H9 (cell line): ENCODE results near the gene SFRP2. TPM values are rescaled to one million over a fixed set of nuclear protein-coding genes. Genes with fewer than 3 reads are reported as not detected.

ENCODE experiments used
- DNase-seq: peaks from one replicate; pipeline ENCODE4 v3.0.0-alpha.2; 2017
- H2AFZ ChIP-seq: one replicate; pipeline ENCODE4 v1.6.1; 2013; ENCODE audit warnings: mild to moderate bottlenecking, low read length, control low read depth, moderate library complexity
- H2AK5ac ChIP-seq: 2 replicates; pipeline ENCODE4 v1.6.1; 2013; ENCODE audit warnings: low read length, control low read depth, mixed read lengths; ENCODE audit not compliant: insufficient read length
- H2BK120ac ChIP-seq: one replicate; pipeline ENCODE4 v1.6.1; 2013; ENCODE audit warnings: low read depth, mild to moderate bottlenecking, low read length, control low read depth, inconsistent platforms; ENCODE audit not compliant: poor library complexity, severe bottlenecking
- H2BK12ac ChIP-seq: 2 replicates; pipeline ENCODE4 v1.6.1; 2013; ENCODE audit warnings: low read length, control low read depth, mixed read lengths, low read depth; ENCODE audit not compliant: insufficient read length
- H2BK15ac ChIP-seq: 2 replicates; pipeline ENCODE4 v1.6.1; 2013; ENCODE audit warnings: low read depth, low read length, control low read depth
- H2BK20ac ChIP-seq: one replicate; pipeline ENCODE4 v1.6.1; 2013; ENCODE audit warnings: low read depth, mild to moderate bottlenecking, low read length, control low read depth, inconsistent platforms; ENCODE audit not compliant: poor library complexity, severe bottlenecking
- H2BK5ac ChIP-seq: 2 replicates; pipeline ENCODE4 v1.6.1; 2013; ENCODE audit warnings: low read length, control low read depth, mixed read lengths; ENCODE audit not compliant: insufficient read length
- H3K14ac ChIP-seq: 2 replicates; pipeline ENCODE4 v1.6.1; 2013; ENCODE audit warnings: low read length, control low read depth; ENCODE audit not compliant: insufficient read depth
- H3K18ac ChIP-seq: 2 replicates; pipeline ENCODE4 v1.6.1; 2013; ENCODE audit warnings: low read depth, mild to moderate bottlenecking, mixed read lengths, low read length, control low read depth; ENCODE audit not compliant: insufficient read length
- H3K23ac ChIP-seq: 2 replicates; pipeline ENCODE4 v1.6.1; 2013; ENCODE audit warnings: low read length, control low read depth, mixed read lengths, low read depth; ENCODE audit not compliant: insufficient read length
- H3K23me2 ChIP-seq: 2 replicates; pipeline ENCODE4 v1.6.1; 2013; ENCODE audit warnings: low read depth, mild to moderate bottlenecking, mixed read lengths, low read length, control low read depth; ENCODE audit not compliant: insufficient read length, poor library complexity, severe bottlenecking
- H3K27ac ChIP-seq: 2 replicates; pipeline ENCODE4 v1.5.1; 2013; ENCODE audit warnings: low read length, control low read depth, mixed read lengths, low read depth; ENCODE audit not compliant: insufficient read length
- H3K27me3 ChIP-seq: 2 replicates; pipeline ENCODE4 v1.6.1; 2013; ENCODE audit warnings: low read length, control low read depth, inconsistent platforms; ENCODE audit not compliant: insufficient read depth
- H3K4ac ChIP-seq: 2 replicates; pipeline ENCODE4 v1.6.1; 2013; ENCODE audit warnings: low read depth, mild to moderate bottlenecking, control low read depth, inconsistent platforms, low read length, moderate library complexity
- H3K4me1 ChIP-seq: 2 replicates; pipeline ENCODE4 v1.6.1; 2013; ENCODE audit warnings: low read length, control low read depth, inconsistent platforms; ENCODE audit not compliant: insufficient read depth
- H3K4me2 ChIP-seq: 2 replicates; pipeline ENCODE4 v1.6.1; 2013; ENCODE audit warnings: low read length, control low read depth, mixed read lengths; ENCODE audit not compliant: insufficient read length, insufficient read depth
- H3K56ac ChIP-seq: 2 replicates; pipeline ENCODE4 v1.6.1; 2013; ENCODE audit warnings: low read depth, mild to moderate bottlenecking, mixed read lengths, low read length, control low read depth; ENCODE audit not compliant: insufficient read length
- H3K79me1 ChIP-seq: 2 replicates; pipeline ENCODE4 v1.6.1; 2013; ENCODE audit warnings: low read depth, mild to moderate bottlenecking, moderate library complexity, low read length, control low read depth, inconsistent platforms; ENCODE audit not compliant: insufficient read depth, poor library complexity, severe bottlenecking
- H3K79me2 ChIP-seq: 2 replicates; pipeline ENCODE4 v1.6.1; 2013; ENCODE audit warnings: low read length, control low read depth, inconsistent platforms; ENCODE audit not compliant: insufficient read depth
- H3K9ac ChIP-seq: 2 replicates; pipeline ENCODE4 v1.6.1; 2013; ENCODE audit warnings: low read length, control low read depth, mixed read lengths; ENCODE audit not compliant: insufficient read length; ENCODE audit errors: extremely low read depth
- H3K9me3 ChIP-seq: one replicate; pipeline ENCODE4 v1.6.1; 2013; ENCODE audit warnings: low read depth, low read length, inconsistent platforms; ENCODE audit not compliant: control insufficient read depth
- H3T11ph ChIP-seq: one replicate; pipeline ENCODE4 v1.6.1; 2013; ENCODE audit warnings: mild to moderate bottlenecking, low read length, control low read depth, inconsistent platforms
- H4K20me1 ChIP-seq: one replicate; pipeline ENCODE4 v1.6.1; 2013; ENCODE audit not compliant: control insufficient read depth, insufficient read length, insufficient read depth
- H4K5ac ChIP-seq: 2 replicates; pipeline ENCODE4 v1.6.1; 2013; ENCODE audit warnings: low read depth, mild to moderate bottlenecking, mixed read lengths, low read length, control low read depth; ENCODE audit not compliant: insufficient read length
- H4K8ac ChIP-seq: replicated peaks from 2 replicates; pipeline ENCODE4 v1.6.1; 2013; ENCODE audit warnings: low read length, control low read depth, mixed read lengths, low read depth; ENCODE audit not compliant: insufficient read length
- H4K91ac ChIP-seq: 2 replicates; pipeline ENCODE4 v1.6.1; 2013; ENCODE audit warnings: low read depth, mild to moderate bottlenecking, moderate library complexity, mixed read lengths, low read length, control low read depth; ENCODE audit not compliant: insufficient read length
- H3K27ac Mint-ChIP-seq, 3 experiments: 2 replicates in 2 of 3; 3 replicates in 1 of 3; pipeline ENCODE4 v1.8.0; 2020 to 2021; ENCODE audit warnings: mixed read lengths in 3 of 3, mild to moderate bottlenecking in 1 of 3, moderate library complexity in 1 of 3
- H3K27me3 Mint-ChIP-seq: 2 replicates; pipeline ENCODE4 v1.8.0; 2021; ENCODE audit warnings: low read depth, mild to moderate bottlenecking, moderate library complexity, mixed read lengths
- H3K36me3 Mint-ChIP-seq, 3 experiments: 2 replicates in 2 of 3; 3 replicates in 1 of 3; pipeline ENCODE4 v1.8.0; 2020 to 2021; ENCODE audit warnings: low read depth in 3 of 3, mixed read lengths in 3 of 3; ENCODE audit not compliant: insufficient read depth in 1 of 3
- H3K4me1 Mint-ChIP-seq, 2 experiments: 2 replicates each; pipeline ENCODE4 v1.8.0; 2020; ENCODE audit warnings: mixed read lengths in 2 of 2
- H3K4me3 Mint-ChIP-seq, 2 experiments: 2 replicates in 1 of 2; 3 replicates in 1 of 2; pipeline ENCODE4 v1.8.0; 2020 to 2021; ENCODE audit warnings: mild to moderate bottlenecking in 2 of 2, mixed read lengths in 2 of 2, moderate library complexity in 1 of 2
- H3K9me3 Mint-ChIP-seq, 2 experiments: 2 replicates in 1 of 2; 3 replicates in 1 of 2; pipeline ENCODE4 v1.8.0; 2020; ENCODE audit warnings: mild to moderate bottlenecking in 2 of 2, mixed read lengths in 2 of 2, moderate library complexity in 1 of 2
- CTCF ChIP-seq: fragments of 200-600 bp; sonication (generic); conservative IDR thresholded peaks from 3 replicates; pipeline ENCODE4 v1.8.0; 2021; ENCODE audit warnings: antibody characterized with exemption, mild to moderate bottlenecking
- total RNA-seq: library from RNA; stranded (reverse); gene quantifications from 2 replicates; pipeline ENCODE4 v1.2.1, GENCODE V29; 2021

The SFRP2 gene
- total RNA-seq, 1 experiment from 2014 or later = 156 TPM

GRCh38 chr4:153771046-153771445 lies 17.8 kb downstream of the SFRP2 start:
- H2BK12ac ChIP-seq = no peak overlapping the region
- no peak overlapping the region for H4K91ac ChIP-seq
- H3T11ph ChIP-seq = no peak overlapping the region
- no peak overlapping the region for H3K9ac ChIP-seq
- H3K4ac ChIP-seq = no peak overlapping the region
- no peak for TF ChIP-seq CTCF
- H3K27me3 ChIP-seq = no peaks in the 10 kb centered on the region
- no peak overlapping the region for H2BK5ac ChIP-seq
- Mint-ChIP-seq H3K9me3 (peaks cover 14 to 15% of the 10 kb centered on the region in 2 experiments; a peak in 4 of 5 replicates), H3K27me3 (no peaks in the 10 kb centered on the region), H3K36me3 (peaks cover 3 to 20% (median 4%) of the 10 kb centered on the region in 3 experiments; a peak in 4 of 7 replicates), H3K4me1 (peaks cover 8 to 9% of the 10 kb centered on the region in 2 experiments), H3K4me3 (no peak overlapping the region), H3K27ac (no peak overlapping the region)
- H2AFZ ChIP-seq = no peak overlapping the region
- no peak overlapping the region for H3K23ac ChIP-seq
- H2BK15ac ChIP-seq = no peak overlapping the region
- H4K8ac ChIP-seq = no peak overlapping the region
- no peak overlapping the region for H2BK120ac ChIP-seq
- no peak overlapping the region for H4K5ac ChIP-seq
- H2BK20ac ChIP-seq = no peak overlapping the region
- no peak overlapping the region for H2AK5ac ChIP-seq
- no peaks in the 10 kb centered on the region for H3K79me2 ChIP-seq
- no peaks in the 10 kb centered on the region for H3K79me1 ChIP-seq
- H3K9me3 ChIP-seq = no peaks in the 10 kb centered on the region
- H3K23me2 ChIP-seq = no peaks in the 10 kb centered on the region
- no peaks in the 10 kb centered on the region for H3K4me1 ChIP-seq
- no peak overlapping the region for H3K27ac ChIP-seq
- no peak overlapping the region for H3K56ac ChIP-seq
- H3K4me2 ChIP-seq = no peak overlapping the region
- DNase-seq = no peak
- no peaks in the 10 kb centered on the region for H4K20me1 ChIP-seq
- H3K14ac ChIP-seq = no peak overlapping the region
- no peak overlapping the region for H3K18ac ChIP-seq
